ENCODE measurements around the gene POC1A. TPM values are rescaled to one million over a fixed set of nuclear protein-coding genes. Genes with fewer than 3 reads are reported as not detected.
A peak's percentile ranks its signal among the peaks of the same experiment; 100 is the strongest.

Gene POC1A
- total and polyA plus RNA-seq, 2 of the 8 experiments (the other 6 are each of a cell fraction or from before 2014, with no cell fraction given): 35.7 to 39.2 TPM

GRCh38 chr3:52057812-52058495 is 96.3 kb downstream of the POC1A start:
- Histone ChIP-seq H4K8ac (ENCODE audit: extremely low read depth, insufficient read depth, low read length) (no peak overlapping the region), H2BK12ac (ENCODE audit: low read depth, low read length) (peak overlapping the region; percentile 88; the same call in 1 of the 2 replicates), H3K4me1 (replicated peaks in 1 of 4; ENCODE audit: control insufficient read depth in 3 of 4, insufficient read depth in 4 of 4, low read length in 3 of 4) (peaks cover 0 to 25% (median 13%) of the 10 kb centered on the region in 4 experiments; a peak in 6 of 7 replicates), H2BK20ac (ENCODE audit: low read length) (no peak overlapping the region), H4K91ac (replicated peaks; ENCODE audit: insufficient read length, low read length) (peak overlapping the region; percentile 81), H3K18ac (ENCODE audit: extremely low read depth, low read length) (peak overlapping the region; percentile 44; the same call in 1 of the 2 replicates), H2AFZ (ENCODE audit: low read length) (peak overlapping the region; percentile 90), H3K4me2 (ENCODE audit: insufficient read depth in 1 of 2, low read depth in 2 of 2, low read length in 2 of 2) (peak overlapping the region; percentile 77 to 87), H3K79me1 (ENCODE audit: low read depth, low read length) (no peaks in the 10 kb centered on the region; the same call in 1 of the 2 replicates), H2AK5ac (ENCODE audit: low read depth, low read length) (peak overlapping the region; percentile 47), H4K20me1 (replicated peaks in 1 of 2; ENCODE audit: control insufficient read depth in 1 of 2, insufficient read depth in 2 of 2, low read length in 2 of 2) (peaks cover 2% of the 10 kb centered on the region in 2 experiments), H3K9ac (replicated peaks in 1 of 4; ENCODE audit: extremely low read depth in 1 of 4, low read depth in 3 of 4, low read length in 3 of 4) (peak overlapping the region in 2 of 4 experiments; percentile 16 to 39; a peak in 4 of 7 replicates), H3K14ac (ENCODE audit: insufficient read length) (no peak overlapping the region), H2BK5ac (ENCODE audit: low read depth, low read length) (peak overlapping the region; percentile 84; the same call in 1 of the 2 replicates), H3K4ac (replicated peaks; ENCODE audit: insufficient read length, low read depth, low read length) (peak overlapping the region; percentile 19), H2BK120ac (replicated peaks; ENCODE audit: low read depth, low read length) (no peak overlapping the region), H3K56ac (replicated peaks; ENCODE audit: insufficient read length, low read depth, low read length) (peak overlapping the region; percentile 35), H2BK15ac (ENCODE audit: low read length) (peak overlapping the region; percentile 90), H3K9me3 (ENCODE audit: insufficient read depth in 2 of 2, low read depth in 1 of 2, low read length in 1 of 2) (no peaks in the 10 kb centered on the region), H3K23me2 (ENCODE audit: low read depth, low read length) (peaks cover 21% of the 10 kb centered on the region), H3K23ac (ENCODE audit: insufficient read length) (no peak overlapping the region), H3K79me2 (ENCODE audit: control insufficient read depth in 1 of 2, insufficient read depth in 2 of 2, low read length in 2 of 2) (no peaks in the 10 kb centered on the region), H3K4me3 (ENCODE audit: extremely low read depth in 1 of 4, insufficient read depth in 2 of 4, low read depth in 3 of 4, low read length in 4 of 4) (peak overlapping the region in 3 of 4 experiments; percentile 16 to 51 (median 34); a peak in 5 of 8 replicates), H3K27ac (ENCODE audit: low read depth, low read length) (peak overlapping the region; percentile 21; the same call in 1 of the 2 replicates), H3K27me3 (replicated peaks in 1 of 4; ENCODE audit: control insufficient read depth in 3 of 4, extremely low read depth in 1 of 4, insufficient read depth in 3 of 4, low read length in 3 of 4) (peaks cover 0 to 21% (median 11%) of the 10 kb centered on the region in 4 experiments; a peak in 6 of 7 replicates), H4K5ac (ENCODE audit: insufficient read length, low read depth, low read length) (peak overlapping the region; percentile 49), H3K36me3 (ENCODE audit: control insufficient read depth in 2 of 4, insufficient read depth in 4 of 4, low read length in 3 of 4) (no peaks in the 10 kb centered on the region; a peak in 3 of 8 replicates)
- DNase-seq (ENCODE audit: low read depth in 1 of 2, low spot score in 2 of 2) (no peak), FAIRE-seq (no peak)
- WGBS, 2 experiments (ENCODE audit: extremely low coverage in 1 of 2, insufficient coverage in 1 of 2, insufficient read length in 1 of 2, insufficient replicate concordance in 2 of 2, low coverage in 1 of 2, low lambda C conversion rate in 2 of 2, missing lambda C conversion rate in 1 of 2): 49% methylated on average over 14 of the region's 14 CpGs; no CpG with 5 or more reads in 1 of the 2 experiments
- POLR2A ChIA-PET (ENCODE audit: partially characterized antibody): interaction anchor here (0.8 to 4.1 kb wide), 15 partner anchors 9 to 96 kb away, joined by 3 to 60 read pairs (median 4); partner anchors contain the start of genes ACY1, POC1A and RPL29
- CTCF ChIA-PET (ENCODE audit: partially characterized antibody): interaction anchor here (0.6 to 33.0 kb wide), 17 partner anchors 8 to 131 kb away, joined by 3 to 984 read pairs (median 6); no protein-coding TSS in a partner anchor
- TF ChIP-seq USF2 (IDR thresholded peaks at IDR 0.05; ENCODE audit: low read length) (no peak), CTCF (IDR thresholded peaks at IDR 0.05; ENCODE audit: control extremely low read depth in 1 of 3, insufficient read depth in 1 of 3, low read depth in 1 of 3, low read length in 3 of 3) (0 out of 4 replicates have a peak, but pooled peaks of 1 of the 3 experiments have one; percentile 7), KDM4A (IDR thresholded peaks at IDR 0.05; ENCODE audit: low read depth, low read length, severe bottlenecking) (no peak), SUZ12 (IDR thresholded peaks at IDR 0.05; ENCODE audit: low read length) (0 out of 2 replicates have a peak, but pooled peaks have one; percentile 23), BRCA1 (IDR thresholded peaks at IDR 0.05; ENCODE audit: low read depth, low read length) (no peak), PHF8 (conservative IDR thresholded peaks at IDR 0.05; ENCODE audit: low read depth, low read length) (no peak)

Data from H1 (cell line).